ENCODE results near the gene OAF.

OAF gene

DNA sequence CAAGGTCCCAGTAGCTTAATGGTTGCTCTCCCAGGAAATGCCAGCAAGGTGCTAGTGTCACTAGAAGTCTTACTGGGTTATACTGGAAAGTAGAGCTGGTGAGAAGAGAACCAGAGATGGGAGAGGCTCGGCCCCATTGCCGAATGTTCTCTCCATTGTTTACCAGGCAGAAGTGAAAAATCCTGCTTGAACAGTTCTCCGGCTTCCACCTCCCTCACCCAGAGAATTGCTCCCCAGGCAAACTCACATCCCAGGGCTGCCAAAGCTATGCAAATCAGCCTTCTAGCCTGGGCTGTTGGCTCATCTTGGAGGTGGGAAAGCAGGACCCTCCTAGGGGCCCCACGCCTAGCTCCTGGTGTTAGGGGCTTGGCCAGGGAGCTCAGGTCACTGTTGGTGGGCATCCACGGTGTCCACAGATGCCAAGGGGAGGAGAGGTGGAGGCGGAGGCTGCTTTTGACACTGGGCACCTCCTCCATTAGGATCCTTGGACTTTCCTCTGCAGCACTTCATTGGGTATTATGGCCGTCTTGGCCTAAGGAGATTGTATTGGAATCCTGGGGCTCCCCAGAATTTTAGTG is 49.2 kb downstream of the OAF start:
- TF ChIP-seq, protein P1, sequence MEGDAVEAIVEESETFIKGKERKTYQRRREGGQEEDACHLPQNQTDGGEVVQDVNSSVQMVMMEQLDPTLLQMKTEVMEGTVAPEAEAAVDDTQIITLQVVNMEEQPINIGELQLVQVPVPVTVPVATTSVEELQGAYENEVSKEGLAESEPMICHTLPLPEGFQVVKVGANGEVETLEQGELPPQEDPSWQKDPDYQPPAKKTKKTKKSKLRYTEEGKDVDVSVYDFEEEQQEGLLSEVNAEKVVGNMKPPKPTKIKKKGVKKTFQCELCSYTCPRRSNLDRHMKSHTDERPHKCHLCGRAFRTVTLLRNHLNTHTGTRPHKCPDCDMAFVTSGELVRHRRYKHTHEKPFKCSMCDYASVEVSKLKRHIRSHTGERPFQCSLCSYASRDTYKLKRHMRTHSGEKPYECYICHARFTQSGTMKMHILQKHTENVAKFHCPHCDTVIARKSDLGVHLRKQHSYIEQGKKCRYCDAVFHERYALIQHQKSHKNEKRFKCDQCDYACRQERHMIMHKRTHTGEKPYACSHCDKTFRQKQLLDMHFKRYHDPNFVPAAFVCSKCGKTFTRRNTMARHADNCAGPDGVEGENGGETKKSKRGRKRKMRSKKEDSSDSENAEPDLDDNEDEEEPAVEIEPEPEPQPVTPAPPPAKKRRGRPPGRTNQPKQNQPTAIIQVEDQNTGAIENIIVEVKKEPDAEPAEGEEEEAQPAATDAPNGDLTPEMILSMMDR (IDR thresholded peaks at IDR 0.05): no peak
- Histone ChIP-seq H3K4me3 (no peak overlapping the region), H3K27ac (no peak overlapping the region)
- DNase-seq (ENCODE audit: low spot score): no peak

DNA sequence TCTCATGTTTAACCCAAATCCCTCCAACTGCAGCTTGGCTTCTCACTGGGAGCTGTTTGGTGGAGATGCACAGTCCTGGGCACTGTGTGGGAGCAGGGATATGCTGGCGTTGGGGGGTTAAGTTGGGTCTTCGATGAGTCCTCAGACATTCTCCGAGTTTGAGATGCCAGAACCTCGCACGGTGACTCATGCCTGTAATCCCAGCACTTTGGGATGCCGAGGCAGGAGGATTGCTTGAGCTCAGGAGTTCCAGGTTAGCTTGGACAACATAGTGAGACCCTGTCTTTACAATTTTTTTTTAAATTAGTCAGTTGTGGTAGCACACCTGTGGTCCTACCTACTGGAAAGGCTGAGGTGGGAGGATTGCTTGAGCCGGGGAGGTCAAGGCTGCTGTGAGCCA is 49.8 kb downstream of the OAF start:
- H3K4me3 ChIP-seq: no peak overlapping the region
- H3K27ac ChIP-seq: no peak overlapping the region
- TF ChIP-seq, protein P1 (IDR thresholded peaks at IDR 0.05): no peak
- DNase-seq (ENCODE audit: low spot score): no peak

DNA sequence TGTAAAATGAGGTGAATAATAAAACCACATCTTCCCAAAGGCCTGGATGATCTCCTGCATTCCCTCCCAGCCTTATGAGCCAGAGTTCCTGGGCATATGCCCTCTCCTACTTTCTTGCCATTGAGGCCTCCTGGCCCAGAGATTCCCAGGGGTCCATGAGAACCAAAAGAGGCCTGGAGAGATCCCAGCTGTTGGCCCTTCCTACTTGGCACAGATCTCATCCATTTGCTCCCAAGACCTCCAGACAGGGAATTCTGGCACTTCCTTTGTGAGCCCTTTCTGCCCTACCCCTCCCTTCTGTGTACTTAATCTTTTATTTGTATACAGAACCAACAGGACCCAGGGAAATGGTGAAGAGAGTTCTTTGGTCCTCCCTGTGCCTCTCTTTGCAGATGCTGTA is 50.5 kb downstream of the OAF start:
- Histone ChIP-seq H3K27ac (no peak overlapping the region), H3K4me3 (no peak overlapping the region)
- DNase-seq (ENCODE audit: low spot score): no peak
- TF ChIP-seq, protein P1 (IDR thresholded peaks at IDR 0.05): no peak

DNA sequence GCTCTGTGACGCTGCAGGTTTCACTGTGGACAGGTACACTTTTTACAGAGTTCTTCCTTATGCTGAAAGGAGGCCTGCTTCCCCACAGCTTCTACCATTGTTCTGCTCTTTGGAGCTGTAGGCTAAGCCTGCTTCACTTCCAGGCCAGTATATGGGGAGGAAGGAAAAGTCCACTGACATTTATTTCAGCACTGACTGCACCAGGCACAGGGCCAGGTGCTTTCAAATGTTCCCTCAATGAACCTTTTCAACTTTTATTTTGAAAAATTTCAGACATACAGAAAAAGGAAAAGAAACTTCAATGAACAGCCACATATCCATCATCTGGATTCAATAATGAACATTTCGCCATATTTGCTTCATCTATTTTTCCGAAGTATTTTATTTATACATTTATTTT is 51.1 kb downstream of the OAF start:
- DNase-seq (ENCODE audit: low spot score): no peak
- Histone ChIP-seq H3K4me3 (no peak overlapping the region), H3K27ac (no peak overlapping the region)
- TF ChIP-seq, protein P1 (IDR thresholded peaks at IDR 0.05): no peak

DNA sequence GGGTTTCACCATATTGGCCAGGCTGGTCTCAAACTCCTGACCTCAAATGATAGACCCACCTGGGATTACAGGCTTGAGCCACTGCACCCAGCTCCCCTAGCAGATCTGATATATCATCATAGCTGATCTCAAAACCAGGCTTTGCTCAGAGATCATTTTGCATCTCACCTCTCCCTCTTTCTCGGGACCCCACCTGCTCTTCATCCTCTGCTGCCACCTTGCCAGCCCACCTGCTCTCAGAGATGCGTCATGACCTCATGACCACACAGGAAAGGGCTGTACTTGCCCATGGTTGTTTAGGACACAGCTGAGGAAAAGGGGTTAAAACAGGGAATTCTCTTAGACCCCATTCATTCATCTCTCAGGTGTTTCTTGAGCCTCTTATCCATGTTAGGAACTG is 56.5 kb downstream of the OAF start:
- no peak for DNase-seq (ENCODE audit: low spot score)
- Histone ChIP-seq H3K27ac (no peak overlapping the region), H3K4me3 (no peak overlapping the region)
- TF ChIP-seq, protein P1 (IDR thresholded peaks at IDR 0.05): no peak

DNA sequence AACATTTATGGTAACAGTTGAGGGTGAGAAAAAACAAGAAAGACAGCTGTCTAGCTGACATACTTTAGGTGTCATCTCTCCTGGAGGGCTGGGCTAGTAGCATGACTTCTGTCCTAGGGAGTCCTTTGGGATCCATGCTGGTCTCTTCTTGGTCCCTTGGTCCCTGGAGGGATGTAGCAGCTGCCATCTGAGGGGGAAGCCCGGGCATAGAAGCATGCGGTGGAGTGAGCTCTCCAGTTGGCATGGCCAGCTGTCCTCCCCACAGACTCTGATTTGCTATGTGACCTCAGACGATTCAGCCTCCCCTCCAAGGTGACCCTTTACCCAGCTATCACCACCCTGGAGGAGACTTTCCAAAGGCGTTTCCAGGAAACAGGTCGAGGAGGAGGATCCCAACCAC is 57.9 kb downstream of the OAF start:
- Histone ChIP-seq H3K4me3 (no peak overlapping the region), H3K27ac (no peak overlapping the region)
- no peak for DNase-seq (ENCODE audit: low spot score)
- TF ChIP-seq, protein P1 (IDR thresholded peaks at IDR 0.05): no peak

DNA sequence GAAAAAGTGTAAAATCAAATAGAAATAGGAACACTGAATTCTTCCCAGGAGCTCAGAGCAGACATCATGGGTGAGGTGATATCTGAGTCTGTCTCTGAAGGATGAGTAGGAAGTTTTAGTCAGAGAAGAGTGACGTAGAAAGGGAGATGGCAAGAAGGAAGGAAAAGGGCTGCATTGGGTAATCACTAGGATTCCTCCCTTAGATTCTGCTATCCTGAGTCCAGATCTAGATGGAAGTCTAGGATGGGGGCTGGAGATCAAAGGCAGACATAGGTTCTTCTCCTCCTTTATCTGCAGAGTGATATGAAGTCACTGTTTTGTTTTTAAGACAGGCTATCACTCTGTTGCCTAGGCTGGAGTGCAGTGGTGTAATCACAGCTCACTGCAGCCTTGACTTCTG is 59.6 kb downstream of the OAF start:
- TF ChIP-seq, protein P1 (IDR thresholded peaks at IDR 0.05): no peak
- Histone ChIP-seq H3K27ac (no peak overlapping the region), H3K4me3 (no peak overlapping the region)
- DNase-seq (ENCODE audit: low spot score): no peak

Data from coronary artery (tissue), 2 donors.